T-helper 1 cell (primary cell): ENCODE data around the gene BTBD17.

Source experiments
- DNase-seq, 5 donors: peaks; one replicate each; pipeline ENCODE4 v3.0.0-alpha.2; 2012 to 2020

BTBD17 gene

DNA sequence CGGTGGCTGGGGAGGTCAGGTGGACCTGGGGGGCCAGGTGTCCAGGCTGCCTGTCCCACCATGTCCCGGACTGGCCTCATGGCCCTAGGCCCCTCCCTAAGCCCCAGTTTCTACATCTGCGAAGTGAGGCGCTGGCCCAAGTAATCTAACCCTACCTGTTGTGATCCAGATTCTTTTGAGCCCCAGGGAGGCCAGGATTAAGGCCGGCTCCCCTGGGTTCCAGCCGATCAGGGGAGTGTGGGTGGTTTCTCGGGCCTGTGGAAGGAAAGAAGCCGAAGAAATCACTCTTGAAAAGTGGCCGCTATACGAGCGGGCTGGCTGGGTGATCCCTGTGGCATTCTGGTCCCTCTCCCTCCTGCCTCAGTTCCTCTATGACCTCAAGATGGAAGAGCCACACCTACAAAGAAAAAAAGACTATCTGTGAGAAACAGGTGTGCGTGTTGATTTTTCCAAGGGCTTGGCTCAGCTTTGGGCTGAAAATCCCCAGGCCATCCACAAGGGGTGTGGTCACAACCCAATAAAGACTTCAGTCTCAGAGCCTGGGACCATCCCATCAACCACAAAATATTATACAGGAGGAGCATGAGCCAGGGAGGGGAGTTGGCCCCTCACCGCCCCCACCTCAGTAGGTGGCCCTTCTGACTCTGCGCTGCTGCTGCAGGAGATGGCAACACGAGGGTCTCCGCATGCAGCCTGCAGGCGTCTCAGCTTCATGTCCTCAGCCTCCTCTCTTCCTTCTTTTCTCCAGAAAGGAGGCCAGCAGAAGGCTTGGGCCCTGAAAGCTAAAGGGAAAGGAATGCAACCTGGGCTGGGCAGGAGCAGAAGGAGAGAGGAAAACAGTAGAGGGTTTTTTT is 25.9 kb upstream of the BTBD17 start:
- no peak for DNase-seq

DNA sequence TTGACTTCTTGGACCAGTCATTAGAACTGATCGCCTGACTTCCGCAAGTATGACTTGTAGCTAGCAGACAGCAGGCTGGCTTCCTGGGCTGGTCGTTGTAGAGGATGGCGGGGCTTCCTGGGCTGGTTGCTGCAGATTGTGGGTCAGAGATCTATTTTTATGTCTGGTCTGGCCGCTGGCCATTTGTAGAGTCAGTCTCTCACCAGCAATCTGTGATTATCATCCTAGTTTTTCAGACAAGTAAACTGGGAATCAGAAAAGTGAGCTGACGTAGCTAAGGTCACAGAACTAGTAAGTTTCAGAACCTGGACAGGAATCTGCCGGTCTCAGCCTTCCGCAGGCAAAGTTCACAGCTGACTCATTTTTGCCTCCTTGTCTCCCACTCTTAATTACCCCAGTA is 24.7 kb upstream of the BTBD17 start:
- DNase-seq, result no peak

- DNase-seq, result no peak
These were observed 23.5 kb upstream of the BTBD17 start for GRCh38 chr17:74385201-74385600.

DNA sequence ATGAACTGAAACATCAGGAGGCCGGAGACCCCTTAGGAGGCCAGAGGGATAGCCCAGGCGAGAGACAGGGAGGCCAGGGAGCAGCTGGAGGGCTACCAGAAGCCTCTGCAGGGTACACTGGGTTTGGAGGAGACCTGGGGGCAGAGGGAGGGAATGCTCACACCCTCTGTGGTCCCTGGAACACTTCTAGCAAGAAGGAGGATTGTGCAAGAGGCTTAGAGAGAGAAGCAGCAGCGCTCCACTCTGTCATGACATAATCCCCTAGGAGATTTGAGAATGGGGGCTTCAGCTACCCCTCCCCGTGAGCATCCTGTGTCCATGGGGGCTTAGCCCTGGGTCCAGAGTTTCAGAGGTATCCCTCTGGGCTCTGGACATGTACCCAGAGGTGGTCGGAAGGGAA is 21.5 kb upstream of the BTBD17 start:
- no peak for DNase-seq

DNA sequence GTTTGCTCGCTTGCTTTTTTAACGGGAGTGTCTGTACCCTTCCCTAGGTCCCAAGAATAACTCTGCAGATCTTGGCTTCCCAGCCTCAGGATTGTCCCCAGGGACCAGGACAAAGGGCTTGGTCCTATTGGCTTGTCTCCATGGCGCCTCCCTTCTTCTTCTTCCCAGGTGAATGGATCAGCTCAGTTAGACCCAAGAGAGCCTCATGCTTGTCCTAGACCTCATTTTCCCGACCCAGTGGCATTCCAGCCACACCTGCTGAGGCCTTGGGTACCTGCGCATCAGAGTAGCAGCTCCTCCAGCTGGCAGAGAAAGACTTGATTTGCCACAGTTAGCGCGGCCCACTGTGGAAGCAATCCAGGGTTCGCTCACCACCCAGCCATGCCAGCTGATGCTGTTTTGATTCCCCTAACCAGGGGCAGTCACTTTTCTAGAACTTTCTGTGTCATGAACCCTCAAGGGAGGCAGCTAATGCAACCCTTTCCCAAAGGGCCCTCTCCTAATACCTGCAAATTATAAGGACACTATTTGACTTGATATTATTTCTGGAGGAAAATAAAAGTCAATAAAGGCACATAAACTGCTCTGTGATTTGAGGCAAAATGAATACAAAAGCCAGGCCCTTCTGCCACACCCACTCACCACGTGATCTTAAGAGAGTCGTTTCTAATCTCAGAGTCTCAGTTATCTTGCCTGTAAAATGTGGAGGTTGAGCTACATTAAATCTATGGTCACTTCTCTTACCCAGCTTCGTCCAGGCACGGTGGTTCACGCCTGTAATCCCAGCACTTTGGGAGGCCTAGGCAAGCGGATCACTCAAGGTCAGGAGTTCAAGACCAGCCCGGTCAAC is 19.5 kb upstream of the BTBD17 start:
- DNase-seq, result no peak

GRCh38 chr17:74380086-74380958 is 18.7 kb upstream of the BTBD17 start:
- no peak for DNase-seq

- peak; percentile 79 to 93 (median 84) for DNase-seq
These were observed 17.9 kb upstream of the BTBD17 start for GRCh38 chr17:74379495-74380085.

- no peak for DNase-seq
These were observed 13.2 kb upstream of the BTBD17 start for GRCh38 chr17:74374858-74375257.

DNA sequence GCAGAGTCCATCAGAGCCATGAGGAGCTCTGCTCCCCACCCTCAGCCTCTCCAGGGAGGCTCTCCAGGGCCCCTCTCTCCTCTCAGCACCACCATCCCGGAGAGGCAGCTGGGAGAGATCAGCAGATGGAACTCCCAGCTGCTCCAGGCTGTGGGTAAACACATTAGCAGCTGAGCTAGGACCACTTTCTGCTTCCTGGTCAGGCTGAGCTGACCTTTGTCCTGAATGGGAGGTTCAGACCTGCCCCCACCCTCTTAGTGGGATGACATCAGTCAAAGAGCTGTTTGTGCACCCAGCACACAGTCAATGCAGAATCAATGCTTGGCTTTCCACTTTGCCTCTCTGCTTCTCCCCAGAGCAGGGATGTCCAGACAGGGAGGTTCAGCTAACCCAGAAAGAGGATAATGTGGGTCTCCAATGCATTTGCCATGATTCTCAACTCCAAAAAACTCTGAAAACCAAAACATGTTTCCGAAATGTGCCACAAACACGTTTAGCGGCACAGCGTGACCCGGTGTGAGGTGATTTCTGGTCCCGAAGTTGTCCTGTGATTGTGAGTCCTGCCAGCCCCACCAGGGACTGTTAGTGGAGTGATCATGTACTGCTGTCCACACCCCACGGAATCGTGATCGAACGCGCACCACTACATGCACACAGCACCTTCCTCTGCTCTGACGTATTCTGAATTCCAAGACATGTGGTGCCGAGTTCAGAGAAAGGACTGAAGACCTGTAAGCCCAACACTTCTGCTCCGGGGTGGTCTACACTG is 12.4 kb upstream of the BTBD17 start:
- no peak for DNase-seq

GRCh38 chr17:74372426-74372825 is 10.8 kb upstream of the BTBD17 start:
- no peak for DNase-seq

DNA sequence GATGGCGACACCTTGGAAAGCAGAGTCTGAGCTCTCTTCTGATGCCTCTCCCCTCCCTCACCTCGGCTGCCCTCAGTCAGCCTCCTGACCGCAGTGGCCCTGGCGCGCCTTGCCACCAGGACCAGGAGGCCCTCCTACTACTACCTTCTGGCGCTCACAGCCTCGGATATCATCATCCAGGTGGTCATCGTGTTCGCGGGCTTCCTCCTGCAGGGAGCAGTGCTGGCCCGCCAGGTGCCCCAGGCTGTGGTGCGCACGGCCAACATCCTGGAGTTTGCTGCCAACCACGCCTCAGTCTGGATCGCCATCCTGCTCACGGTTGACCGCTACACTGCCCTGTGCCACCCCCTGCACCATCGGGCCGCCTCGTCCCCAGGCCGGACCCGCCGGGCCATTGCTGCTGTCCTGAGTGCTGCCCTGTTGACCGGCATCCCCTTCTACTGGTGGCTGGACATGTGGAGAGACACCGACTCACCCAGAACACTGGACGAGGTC is 10.0 kb upstream of the BTBD17 start:
- DNase-seq, result no peak

DNA sequence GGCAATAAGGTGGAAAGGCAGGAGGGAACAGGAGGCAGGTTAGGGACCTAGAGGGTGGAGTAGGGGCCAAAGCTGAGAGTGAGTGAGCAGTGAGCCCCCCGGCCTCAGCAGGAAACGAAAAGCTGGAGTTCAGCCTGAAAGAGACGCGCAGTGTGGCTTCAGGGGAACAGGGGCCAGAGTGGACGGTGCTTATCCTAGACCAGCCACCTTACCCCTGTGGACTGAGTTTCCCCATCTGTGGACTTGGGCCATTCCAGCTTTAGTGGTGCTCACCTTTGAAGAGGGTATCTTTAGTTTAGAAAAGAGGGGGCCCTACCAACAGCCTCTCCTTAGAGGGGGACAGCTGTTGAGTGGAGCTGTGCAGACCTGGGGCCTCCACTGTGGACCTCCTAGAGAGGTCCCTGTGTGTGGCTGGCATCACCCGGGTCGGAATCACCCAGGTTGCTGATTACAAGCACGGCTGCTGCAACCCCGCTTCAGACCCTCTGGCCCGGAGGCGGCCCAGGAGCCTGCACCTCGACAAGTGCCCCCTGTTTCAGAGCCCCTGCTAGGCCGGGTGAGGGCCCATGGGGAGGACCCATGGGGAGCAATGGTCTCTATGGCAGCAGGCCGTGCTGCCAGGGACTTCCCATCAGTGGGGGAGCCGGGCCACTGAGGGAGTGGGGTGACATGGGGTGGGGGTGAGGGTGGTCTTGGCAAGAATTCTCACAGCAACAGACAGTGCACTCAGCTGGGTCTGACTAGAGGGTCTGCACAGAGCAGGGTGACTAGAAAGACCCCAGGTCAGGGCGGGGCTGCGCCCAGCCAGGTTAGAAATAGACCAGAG is 8.2 kb upstream of the BTBD17 start:
- no peak for DNase-seq

GRCh38 chr17:74369221-74369620 is 7.6 kb upstream of the BTBD17 start:
- DNase-seq, result peak; percentile 27 to 58 (median 43)

DNA sequence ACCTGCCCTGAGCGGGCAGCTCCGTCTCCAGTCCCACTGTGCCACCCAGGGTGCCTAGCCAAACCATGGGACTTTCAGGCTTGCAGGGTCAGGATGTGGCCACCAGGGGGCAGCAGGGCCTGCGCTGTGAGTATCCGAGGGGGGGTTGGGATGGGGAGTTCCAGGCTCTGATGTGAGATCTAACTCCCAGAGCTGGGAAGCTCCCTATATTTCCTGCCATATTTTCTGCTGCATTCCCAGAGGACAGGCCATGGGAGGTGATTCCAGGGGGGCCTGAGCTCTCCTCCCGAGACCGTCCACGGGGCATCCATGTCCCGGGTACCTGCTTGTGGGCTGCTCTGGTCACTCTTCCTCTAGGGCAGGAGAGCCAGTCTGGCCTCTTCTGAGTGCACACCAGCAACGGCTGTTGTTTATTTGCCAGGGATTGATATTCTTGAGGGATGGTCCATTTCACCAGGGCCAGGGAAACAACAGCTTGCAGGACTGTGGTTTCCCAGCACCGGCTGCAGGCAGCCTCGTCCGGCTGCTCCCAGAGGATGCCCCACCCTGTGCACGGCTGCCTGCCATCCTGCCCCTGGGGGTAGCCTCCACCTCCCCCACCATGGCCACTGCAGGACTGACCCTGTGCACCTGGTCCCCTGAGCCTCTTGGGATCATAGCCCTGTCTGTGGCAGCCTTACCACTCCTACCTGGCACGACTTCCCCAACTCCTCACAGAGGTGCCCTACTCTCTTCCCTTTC is 6.8 kb upstream of the BTBD17 start:
- peak; percentile 49 to 65 (median 60) for DNase-seq

DNA sequence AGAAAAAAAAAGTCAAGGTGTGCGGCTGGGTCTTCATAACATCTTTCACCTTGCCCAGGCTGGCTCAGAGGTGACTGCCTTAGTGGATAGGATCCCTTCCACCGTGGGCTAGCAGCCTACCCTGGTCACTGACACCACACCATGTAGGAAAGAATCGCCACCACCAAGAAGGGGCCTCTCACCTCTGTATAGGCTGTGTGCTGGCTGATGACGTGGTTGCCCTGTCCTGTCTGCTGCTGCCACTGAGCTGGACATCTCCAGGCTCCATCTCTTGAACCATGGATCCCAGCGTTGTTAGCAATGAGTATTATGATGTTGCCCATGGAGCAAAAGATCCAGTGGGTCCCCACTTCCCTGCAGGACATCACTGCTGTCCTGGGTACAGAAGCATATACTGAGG is 5.5 kb upstream of the BTBD17 start, which contains the start of gene GPR142:
Gene GPR142, plus strand, starts transcription at position 301 of the 400 bp plus-strand sequence. CDS start 2,035 bp downstream, outside the sequence.
- DNase-seq, result no peak

- DNase-seq, result no peak
These were observed 1.3 kb upstream of the BTBD17 start for GRCh38 chr17:74362810-74363498.

- no peak for DNase-seq
These were observed 369 bp upstream of the BTBD17 start for GRCh38 chr17:74362069-74362405.

DNA sequence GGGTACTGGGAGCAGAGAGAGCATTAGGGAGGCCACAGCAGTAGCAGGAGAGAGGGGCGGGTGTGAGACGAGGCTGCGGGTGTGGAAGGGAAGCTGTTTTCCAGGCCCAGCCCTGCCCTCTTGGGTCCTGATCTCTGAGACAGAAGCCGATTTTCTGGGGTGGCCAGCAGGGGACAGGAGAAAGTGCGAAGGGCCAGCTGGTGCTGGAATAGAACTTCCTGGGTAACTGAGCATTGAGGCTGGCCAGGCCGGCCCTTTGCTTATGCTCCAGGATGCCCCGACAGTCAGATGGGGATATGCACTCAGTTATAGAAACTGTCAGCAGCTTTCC is 804 bp downstream of the BTBD17 start:
- DNase-seq, result no peak

GRCh38 chr17:74359916-74360315 is 1.8 kb downstream of the BTBD17 start:
- no peak for DNase-seq
